Right forelimb (tissue), 1 donor: Measurements from ENCODE around the gene HAUS7.

Experiments used
- DNase-seq: peaks from one replicate; pipeline ENCODE4 v3.0.0-alpha.2; 2018

HAUS7 gene

DNA sequence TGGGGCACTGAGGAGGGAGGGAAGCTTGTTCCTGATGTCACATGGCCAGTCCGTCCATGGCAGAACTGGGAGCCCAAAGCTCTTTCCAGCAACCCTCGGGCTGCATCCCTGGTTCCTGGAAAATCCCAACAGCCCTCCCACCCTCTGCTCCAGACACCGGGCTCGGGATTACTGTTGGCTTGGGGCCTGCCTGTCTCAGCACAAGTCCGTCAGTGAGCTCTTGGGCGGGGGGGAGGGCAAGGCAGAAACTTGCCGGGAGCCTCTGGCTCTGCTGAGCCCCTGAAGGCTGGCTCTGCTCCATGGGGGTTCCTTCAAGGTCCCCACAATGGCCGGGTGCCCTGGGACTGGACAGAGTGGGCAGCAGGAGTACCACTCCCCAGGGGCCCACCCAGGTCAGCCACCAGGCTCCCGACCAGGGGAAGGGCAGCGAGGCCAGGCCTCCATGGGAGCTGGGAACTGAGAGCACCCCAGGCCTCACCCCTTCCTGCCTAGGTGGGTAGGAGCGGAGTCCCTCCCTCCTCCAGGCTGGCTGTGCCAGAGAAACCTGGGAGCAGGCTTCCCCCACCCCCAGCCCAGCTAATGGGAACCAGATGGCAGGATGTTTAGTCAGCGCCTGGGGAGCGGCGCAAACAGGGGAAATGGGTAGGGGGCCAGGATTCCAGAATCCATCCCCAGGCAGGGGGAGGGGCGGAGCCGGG lies 6.4 kb upstream of the HAUS7 start:
- DNase-seq, result peak; percentile 79

DNA sequence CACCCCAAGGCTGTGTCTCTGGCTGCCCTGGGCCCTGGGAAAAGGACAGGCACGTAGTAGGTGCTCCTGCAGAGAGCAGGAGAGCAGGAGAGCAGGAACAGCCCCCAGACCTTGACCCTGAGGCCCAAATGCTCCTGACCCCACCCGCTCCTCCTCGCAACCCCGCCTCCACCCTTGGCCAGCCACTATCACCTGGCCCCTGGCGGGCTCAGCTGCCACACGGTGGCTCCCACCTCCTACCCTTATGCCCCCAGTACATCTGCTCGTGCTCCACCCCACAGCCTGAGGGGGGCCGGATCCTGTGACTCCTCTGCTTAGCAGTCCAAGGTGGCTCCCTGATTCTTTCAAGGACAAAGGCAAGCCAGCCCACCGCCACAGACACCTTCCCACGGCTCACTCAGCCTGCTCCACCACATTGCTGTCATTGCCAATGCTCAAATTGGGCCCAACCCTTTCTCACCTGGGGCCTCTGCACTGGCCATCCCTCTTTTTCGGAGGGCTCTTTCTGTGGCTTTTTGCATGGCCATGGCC lies 5.4 kb upstream of the HAUS7 start:
- no peak for DNase-seq

DNA sequence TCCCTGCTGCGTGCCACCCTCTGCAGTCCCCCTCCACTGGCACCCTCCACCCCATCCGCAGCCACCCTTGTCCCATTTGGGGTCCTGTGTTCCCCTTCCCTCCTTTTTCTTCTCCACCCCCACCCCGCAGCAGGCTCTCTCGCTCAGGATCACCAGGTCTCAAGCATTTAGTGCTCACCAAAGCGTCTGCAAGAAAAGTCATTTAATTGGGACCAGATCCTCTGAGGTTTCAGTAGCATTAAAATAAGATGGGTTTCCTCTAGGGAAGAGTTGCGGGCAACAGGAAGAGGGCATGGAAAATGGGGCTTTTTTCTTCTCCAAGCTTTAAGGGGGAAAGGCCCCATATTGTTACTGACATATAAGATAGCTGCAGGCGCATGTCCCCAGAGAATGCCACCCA lies 4.9 kb upstream of the HAUS7 start:
- DNase-seq, result no peak

DNA sequence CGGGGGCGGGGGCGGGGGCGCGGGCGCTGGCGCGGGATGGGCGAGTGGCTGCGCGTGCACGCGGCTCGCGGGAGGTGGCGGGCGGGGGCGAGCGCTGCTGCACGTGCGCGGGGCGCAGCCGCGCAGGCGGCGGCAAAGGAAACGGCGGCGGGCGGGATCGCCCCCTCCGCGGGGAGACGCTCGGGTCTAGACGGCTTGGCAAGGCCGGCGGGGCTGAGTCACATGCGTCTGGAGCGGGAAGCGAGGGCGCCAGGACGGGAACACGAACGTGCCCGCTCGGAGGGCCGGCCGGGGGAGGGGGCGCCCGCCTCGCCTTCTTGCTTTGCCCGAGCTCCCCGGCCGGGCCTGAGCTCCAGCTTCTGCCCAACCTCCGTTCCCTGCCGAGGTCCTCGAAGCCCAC lies 4.3 kb upstream of the HAUS7 start:
- peak; percentile 82 for DNase-seq

DNA sequence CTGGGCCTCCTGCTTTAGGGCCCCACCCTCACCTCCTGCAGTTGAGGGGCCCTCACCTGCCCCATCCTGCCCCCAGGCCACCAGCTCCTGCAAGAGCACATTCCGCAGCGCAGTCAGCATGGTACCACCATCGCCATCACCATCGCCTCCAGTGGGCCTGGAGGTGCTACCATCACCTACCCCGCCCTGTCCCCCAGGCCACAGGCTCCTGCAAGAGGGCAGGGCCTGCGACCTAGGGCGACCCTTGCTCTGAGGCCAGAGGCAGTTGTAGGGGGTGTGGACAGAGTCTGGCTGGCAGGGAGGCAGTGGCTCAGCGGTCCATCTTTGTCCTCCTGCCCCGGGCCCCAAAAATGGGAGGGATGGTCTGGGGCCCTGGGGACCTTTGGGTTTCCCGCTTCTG lies 3.9 kb upstream of the HAUS7 start:
- no peak for DNase-seq

DNA sequence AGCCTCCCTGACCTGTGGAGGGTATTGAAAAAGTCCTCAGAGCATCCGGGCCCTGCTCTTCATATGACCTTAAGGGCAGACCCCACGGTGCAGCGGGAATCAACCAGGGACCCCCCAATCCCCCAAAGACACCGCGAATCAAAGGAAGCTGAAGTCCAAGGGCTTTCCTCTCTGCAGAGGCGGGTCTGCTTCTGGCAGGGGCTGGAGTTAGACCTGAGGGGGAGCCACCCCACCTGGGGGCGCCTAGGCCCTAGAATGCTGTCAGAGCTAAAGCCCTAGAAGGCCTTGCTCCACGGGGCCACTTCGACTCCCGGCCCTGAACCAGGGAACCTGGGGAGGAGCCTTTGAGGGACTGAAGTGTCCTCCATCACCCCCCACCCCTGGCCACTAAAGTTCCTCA lies 2.8 kb upstream of the HAUS7 start:
- DNase-seq, result no peak

DNA sequence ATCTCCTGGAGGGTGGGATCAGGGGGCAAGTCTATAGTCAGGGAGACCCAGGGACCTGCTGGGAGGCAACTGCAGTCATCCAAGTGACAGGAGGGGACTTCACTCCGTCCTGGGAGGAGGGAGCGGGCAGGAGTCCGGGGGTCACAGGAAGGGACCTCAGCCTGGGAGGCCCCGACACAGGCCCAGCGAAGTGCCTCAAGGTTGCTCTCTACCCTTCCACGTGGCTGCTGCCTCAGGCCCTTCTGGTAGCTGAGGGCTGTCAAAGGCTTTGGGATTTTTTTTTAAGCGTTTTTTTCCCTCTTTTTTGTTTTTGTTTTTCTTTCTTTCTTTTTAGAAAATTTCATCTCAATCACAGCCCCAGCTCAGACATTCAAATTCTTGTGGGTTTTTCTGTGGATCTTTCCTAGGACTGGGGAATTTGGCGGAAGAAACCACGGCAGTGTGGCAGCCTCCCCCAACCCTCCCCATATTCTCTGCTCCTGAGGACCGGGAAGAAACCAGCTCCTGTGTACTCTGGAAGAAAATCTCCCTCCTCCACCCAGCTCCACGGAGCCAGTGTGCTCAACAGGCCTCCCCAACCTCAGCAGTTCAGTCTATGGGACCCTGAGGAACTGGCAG lies 1.4 kb upstream of the HAUS7 start:
- DNase-seq, result no peak

DNA sequence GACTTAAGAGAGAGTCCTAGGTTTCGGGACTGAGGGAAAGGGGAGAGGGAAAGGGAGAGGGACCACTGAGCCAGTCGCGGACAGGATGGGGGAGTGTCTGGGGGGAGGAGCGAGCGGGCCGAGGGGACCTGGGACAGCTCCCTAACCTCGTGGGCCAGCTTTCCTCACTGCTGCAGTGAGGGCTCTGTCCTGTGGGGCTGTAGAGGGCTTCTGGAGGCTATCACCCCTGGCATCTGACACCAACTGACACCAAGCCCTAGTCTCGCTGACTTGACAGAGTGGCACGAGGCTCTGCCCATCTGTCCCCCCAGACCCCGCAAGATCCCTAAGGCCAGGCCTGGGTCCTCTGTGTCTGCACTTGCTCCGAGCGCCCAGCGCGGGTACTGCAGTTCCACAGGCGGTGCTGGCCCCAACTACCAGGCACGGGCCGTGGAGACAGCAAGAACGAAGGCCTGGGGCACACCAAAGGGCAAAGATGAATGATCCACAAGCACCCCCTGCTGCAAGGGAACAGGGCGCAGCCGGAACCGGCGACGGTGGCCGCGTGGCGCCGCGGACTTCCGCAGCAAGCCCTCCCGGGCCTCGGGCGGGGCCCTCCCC lies 465 bp downstream of the HAUS7 start:
- DNase-seq, result no peak

DNA sequence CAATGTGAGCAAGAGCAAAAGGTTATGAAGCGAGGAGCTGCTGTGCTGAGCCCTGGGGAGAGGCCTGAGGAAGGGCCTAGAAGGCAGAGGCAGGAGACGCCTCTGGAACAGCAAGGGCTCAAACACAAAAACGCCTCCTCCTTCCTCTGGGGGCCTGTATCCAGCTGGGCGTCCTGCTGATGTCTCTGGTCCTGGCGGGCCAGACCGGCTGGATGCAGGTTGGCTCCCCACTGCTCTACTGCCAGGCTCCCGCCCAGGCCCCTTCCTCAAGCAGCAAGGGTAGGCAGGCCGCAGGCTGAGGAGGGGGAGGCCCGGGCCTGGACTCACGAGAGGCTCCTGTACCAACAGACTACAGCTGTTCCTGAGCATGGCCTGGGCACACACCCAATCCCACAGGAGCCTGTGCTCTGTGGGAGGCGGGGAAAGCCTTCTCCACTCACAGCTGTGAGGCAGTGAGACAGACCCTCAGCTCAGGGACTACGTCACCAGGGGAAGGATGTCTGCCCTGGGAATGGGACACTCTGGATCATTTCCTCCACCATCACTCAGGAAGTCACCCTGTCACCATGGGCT lies 2.3 kb downstream of the HAUS7 start:
- no peak for DNase-seq

DNA sequence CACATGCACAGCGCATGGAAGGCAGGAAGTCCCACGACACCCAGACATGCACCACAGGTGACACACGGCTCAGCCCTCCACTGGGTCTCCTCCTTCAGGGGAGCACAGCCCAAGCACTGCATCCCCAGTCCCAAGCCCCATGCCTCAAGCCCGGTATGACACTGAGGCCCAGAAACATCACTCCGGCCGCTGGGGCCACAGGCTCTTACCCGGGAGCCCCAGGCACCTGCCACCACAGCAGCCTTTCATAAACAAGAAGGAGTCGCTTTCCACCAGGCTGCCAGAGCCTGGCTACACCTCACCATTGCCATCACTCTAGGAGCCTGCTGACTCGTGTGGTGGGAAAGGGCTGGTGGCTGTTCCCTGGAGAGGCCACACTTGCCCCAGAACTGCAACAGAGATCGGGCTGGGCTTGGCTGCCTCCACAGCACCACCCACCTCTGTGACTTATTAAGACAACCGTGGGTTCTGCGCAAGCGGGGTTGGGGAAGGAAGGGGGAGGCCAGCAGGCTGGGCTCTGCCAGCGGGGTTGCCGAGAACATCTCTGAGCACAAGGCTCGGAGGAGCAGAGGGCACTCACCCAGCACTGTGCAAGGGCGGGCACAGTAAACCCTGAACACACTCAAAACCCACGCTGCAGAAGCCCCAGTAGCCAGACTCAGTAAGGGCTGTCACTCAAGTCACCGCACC lies 4.5 kb downstream of the HAUS7 start:
- DNase-seq, result no peak

DNA sequence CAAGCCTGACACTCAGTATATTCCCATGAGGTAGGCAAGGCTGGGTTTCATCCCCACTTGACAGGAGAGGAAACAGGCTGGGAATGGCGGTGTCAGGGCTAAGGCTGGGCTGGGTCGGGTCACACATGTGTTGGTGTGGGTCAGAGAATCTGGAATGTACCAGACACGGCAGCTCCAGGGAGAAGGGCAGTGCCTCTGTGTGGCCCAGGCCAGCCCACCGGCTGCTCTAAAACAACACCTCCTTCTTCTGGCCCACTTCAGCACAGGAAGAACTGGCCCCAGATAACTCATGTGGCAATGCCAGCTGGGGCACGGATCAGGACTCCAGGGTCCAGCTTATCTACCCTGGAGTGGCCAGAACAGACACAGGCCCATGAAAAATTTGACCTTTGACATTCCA lies 6.3 kb downstream of the HAUS7 start:
- no peak for DNase-seq

DNA sequence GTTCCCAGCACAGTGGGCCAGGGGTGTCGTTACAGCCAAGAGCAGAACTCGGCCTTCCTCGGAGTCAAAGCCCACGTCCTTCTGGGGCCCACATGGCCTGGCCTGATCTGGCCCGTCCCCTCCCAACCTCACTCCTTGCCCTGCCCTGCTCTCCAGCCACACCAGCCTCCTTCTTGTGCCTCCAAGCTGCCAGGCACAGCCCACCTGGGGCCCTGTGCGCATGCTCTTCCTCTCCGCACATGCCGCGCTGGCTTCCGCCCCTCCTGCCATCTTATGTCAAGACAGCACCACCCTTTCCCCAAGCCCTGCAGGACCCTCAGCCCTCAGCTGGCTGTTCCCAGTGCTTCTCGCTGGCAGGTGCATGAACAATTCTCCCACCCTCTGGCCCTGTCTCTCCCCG lies 6.8 kb downstream of the HAUS7 start:
- no peak for DNase-seq

DNA sequence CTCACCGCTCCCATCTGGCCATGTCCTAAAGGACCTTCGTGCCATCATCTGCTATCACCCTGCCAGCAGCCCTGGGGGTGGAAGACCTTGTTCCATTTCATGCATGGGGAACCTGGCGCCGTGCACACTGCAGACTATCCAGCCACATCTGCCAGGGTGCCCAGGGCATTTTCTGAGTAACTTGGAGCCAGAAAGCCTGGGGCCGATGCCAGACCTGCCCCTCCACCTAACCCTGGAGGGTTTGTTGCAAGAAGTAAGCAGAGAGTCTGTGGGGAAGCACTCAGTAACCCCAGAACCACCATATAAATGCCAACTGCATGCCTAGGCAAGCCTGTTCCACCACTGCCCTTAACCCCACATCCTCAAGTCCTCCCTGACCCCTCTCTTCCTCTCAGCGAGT lies 7.3 kb downstream of the HAUS7 start:
- no peak for DNase-seq

DNA sequence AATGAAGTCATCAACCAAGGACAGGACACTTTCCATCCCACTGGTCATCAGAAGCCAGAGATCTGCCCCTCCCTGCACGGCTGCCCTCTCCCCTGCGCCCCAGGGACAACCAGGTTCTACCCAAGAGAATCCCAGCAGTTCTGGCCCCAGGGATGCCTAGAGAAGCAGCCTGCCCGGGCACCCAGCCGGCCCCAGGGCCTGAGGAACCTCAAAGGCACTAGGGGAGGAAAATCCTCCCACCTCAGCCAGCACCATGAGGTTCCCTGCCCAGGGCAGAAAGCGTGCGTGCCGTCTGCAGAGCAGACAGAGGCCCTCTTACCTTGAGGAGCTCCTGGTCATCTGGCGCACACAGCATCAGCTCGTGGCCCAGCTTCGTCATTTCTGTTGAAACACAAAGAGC lies 8.1 kb downstream of the HAUS7 start:
- DNase-seq, result no peak

DNA sequence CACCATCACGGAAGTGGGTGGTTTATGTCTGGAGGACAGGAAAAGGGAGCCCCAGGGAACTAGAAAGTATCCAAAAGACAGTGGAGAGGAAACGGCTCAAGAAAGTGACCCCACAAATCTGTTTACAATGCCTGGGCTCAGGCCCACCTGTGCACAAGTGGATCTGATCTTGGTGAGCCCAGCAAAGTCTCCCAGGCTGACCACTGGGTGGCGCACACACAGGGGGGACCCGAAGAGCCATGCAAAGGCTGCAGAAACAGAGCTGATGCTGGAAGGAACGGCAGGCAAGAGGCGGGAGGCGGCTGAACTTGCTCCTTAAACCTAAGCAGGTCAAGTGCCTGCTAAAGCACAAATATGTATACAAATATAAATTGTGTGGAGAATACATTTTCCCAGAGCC lies 9.6 kb downstream of the HAUS7 start:
- no peak for DNase-seq

DNA sequence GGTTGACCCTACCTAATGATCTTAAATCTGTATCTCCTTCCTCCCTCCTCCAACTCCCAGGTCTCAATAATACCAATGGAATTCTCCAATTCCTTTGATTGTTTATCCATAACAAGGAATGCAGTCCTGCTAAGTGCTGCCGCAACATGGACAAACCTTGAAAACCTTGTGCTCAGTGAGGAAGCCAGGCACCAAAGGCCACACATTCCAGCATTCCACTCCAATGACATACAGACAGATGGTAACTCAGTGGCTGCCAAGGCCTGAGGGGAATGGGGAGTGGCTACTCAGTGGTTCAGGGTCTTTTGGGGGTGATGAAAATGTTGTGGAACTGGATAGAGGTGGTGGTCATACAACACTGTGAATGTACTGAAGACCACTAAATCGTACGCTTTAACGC lies 10.4 kb downstream of the HAUS7 start:
- no peak for DNase-seq

DNA sequence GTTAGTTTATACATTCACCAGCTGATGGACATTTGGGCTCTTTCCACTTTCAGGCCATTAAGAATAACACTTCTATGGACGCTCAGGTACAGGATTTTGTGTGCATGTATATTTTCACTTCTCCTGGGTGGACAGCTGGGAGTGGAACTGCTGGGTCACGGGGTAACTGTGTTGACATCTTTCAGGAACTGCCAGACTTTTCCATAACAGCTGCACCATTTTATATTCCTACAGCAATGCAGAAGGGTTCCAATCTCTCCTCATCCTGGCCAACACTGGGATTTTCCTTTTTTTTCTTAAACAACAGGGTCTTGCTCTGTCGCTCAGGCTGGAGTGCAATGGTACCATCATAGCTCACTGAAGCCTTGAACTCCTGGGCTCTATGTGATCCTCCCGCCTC lies 11.9 kb downstream of the HAUS7 start:
- DNase-seq, result no peak

DNA sequence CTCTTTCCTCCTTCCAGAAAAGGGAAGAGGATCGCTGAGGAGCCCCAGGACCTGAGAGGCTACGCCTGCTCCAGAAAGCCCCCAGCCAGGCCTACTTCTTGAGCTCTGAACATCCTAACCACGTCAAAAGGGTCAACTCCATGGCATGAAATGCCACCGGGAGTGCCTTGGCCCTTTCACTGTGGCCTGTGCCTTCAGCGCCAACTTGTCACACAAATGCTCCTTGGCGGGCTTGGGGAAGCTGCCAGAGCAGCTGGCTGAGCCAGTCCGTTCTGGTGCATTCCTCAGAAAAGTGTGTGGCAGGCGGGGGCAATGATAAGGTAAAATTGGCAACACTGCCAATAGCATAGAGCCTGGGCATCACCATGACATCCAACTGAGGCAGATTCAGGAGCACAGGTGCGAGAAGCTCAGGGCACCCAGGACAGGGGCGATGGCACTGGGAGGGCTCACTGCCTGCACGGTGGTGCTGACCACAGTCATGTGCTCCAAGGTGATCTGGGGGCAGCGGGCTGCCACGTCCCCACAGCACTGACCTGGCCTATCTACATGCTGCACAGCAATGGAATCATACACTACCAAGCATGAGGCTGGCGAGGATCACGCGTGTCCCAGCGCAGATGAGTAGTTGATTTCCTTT lies 12.4 kb downstream of the HAUS7 start:
- DNase-seq, result no peak

DNA sequence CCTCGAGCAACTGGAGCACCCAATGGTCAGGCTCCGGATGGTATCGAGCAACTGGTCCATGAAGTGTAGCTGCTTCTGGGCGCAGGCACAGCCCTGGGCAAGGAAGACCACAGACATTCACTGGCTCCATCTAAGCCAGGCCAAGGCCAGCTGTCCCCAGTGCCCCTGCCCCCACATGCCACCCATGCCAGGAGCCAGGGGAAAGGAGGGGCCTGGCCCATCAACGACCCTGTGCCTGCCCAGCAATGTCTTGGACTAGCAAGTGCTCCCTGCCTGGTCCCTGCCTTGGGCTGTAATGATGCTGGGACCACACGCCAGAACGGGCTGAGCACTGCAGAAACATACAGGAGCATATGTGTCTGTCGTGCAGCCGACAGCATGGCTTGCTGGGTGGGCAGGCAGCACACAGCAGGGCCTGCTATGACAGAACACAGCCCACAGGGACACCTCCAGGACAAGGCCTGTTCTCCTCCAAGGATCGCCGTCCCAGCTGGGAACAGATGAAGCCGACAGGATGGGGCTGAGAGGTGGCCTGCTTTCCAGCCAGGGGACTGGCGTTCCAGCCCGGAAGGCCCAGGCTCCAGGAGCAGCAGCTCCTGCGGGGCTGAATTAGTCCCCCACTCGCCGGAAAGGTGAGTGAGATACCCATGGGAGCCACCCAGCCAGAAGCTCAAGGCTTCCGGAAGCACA lies 13.1 kb downstream of the HAUS7 start:
- no peak for DNase-seq

DNA sequence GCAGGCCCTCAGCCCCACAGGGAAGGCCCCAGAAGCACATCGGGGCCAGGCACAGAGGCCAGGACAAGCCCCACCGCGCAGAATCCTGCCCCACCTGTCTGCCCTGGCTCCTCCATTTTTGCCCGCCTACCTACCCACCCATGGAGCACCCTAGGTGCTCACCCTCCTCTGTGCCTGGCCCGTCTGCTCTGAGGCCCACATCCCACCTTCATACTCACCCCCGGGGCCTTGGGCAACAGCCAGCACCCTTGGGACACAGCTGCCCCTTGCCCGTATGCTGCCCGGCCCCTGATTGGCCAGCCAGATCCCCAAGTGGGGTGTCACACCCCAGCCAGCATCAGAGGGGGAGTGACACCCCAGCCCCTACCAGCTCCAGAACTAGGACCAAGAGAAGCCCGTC lies 13.7 kb downstream of the HAUS7 start:
- DNase-seq, result no peak

DNA sequence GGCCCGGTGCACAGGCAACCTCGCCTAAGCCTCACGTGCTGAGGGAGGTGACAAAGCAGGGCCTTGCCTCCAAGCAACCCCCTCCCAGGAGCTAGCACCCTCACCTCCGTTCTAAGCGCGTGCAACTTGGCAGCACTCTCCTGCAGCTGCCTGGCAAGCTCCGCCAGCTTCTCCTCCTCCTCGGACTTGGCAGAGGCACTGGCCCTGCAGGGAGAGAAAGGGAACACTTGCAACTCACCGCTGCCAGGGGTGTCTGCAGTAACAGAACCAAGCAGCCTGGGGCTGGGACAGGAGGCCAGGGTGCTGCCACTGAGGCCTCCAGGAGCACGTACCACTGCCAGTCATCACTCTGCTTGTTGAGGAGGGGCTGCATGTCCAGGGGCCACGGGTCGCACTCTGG lies 14.2 kb downstream of the HAUS7 start:
- no peak for DNase-seq

DNA sequence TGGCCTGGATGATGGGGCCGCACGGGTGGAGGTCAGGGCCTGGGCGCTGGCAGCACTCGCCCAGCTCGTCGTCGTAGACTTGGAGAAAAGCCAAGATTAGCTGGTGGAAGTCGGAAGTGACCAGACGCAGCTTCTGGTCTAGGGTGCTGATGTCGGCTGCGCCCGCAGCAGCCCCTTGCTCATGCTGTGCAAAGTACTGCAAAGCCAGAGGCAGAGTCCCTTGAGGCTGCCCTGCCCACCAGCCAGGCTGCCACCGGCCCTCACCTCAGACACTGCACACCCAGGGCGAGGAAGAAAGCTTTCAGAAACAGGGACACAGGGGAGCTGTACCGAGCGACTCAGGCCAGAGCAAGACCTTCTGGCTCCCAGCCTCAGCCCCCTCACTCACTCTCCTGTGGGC lies 14.8 kb downstream of the HAUS7 start:
- no peak for DNase-seq
